ENCODE data around the gene LGALS7B. TPM values are rescaled to one million over a fixed set of nuclear protein-coding genes. Genes with fewer than 3 reads are reported as not detected.
"Not testable (repeated sequence)": the region's sequence is repeated elsewhere in the genome, so short reads cannot be mapped to it uniquely, and the experiment has no call there.

The LGALS7B gene
- total RNA-seq, 1 donor, result not detected

DNA sequence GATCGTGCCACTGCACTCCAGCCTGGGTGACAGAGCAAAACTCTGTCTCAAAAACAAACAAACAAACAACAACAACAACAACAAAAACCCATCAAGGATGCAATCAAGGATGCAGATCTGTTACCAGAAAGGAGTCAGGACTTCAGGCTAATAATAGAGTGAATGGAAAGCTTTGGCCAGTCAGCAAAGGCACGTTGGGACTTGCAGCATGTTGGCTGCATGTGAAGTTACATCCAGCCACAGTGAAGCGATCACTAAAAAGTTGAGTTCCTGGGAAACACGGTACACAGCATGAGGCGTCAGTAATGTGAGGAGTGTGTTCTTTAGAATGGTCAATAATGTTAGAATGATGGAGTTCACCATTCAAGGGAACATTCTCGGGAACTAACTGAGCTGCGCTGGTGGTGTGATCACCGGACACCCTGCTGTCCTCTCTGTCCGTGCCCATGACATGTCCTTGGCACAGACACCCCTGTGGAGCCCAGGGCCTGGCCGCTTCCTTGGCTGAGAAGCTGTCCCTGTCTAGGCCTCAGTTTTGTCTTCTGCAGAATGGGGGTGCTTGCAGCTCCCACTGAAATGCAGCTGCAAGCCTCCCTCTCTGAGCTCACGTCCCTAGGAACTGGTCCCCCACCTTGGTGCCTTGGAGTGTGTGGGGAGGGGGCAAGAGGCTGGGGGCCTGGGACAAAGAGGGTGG lies 2.3 kb upstream of the LGALS7B start:
- TF ChIP-seq CTCF (IDR thresholded peaks at IDR 0.05; ENCODE audit: insufficient read depth, low read depth, low read length), result no peak
- no peak overlapping the region for H3K4me3 ChIP-seq (ENCODE audit: low read depth, low read length)
- no peak for DNase-seq (ENCODE audit: low read depth)

DNA sequence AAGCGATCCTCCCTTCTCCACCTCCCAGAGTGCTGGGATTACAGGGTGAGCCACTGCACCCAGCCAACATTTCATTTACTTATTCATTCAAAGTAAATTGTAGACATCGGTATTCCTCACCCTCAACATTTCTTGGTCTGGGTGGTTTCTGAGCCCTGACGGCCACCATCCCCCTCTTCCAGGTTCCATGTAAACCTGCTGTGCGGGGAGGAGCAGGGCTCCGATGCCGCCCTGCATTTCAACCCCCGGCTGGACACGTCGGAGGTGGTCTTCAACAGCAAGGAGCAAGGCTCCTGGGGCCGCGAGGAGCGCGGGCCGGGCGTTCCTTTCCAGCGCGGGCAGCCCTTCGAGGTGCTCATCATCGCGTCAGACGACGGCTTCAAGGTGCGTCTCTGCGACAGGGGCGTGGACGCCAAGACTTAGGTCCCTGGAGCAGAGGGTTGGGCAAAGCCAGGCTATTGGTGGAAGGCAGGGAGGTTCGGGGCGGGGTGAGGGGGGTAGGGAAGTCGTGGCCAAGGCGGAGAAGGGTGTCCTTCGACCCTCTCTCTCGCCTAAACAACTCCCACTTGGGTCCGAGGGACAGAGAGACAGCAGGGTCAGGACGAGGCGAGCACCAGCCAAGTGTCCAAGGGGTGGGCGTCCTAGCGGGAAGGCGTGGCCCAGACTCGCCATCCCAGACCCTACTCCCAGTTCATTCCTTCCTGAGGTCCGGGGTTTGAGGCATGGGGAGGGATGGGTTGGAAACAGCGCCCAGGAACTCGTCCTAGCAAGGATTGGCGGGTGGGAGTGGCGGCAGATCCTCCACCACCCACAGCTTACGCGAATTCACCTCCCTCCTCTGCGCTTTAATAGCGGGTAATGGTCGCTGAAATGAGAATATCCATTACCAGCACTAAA lies 1.8 kb downstream of the LGALS7B start:
- not testable (repeated sequence) for DNase-seq (ENCODE audit: low read depth); H3K4me3 ChIP-seq (ENCODE audit: low read depth, low read length)

- H3K4me3 ChIP-seq (ENCODE audit: low read depth, low read length); DNase-seq (ENCODE audit: low read depth): not testable (repeated sequence)
These were observed 2.6 kb downstream of the LGALS7B start for GRCh38 chr19:38791451-38792064.

DNA sequence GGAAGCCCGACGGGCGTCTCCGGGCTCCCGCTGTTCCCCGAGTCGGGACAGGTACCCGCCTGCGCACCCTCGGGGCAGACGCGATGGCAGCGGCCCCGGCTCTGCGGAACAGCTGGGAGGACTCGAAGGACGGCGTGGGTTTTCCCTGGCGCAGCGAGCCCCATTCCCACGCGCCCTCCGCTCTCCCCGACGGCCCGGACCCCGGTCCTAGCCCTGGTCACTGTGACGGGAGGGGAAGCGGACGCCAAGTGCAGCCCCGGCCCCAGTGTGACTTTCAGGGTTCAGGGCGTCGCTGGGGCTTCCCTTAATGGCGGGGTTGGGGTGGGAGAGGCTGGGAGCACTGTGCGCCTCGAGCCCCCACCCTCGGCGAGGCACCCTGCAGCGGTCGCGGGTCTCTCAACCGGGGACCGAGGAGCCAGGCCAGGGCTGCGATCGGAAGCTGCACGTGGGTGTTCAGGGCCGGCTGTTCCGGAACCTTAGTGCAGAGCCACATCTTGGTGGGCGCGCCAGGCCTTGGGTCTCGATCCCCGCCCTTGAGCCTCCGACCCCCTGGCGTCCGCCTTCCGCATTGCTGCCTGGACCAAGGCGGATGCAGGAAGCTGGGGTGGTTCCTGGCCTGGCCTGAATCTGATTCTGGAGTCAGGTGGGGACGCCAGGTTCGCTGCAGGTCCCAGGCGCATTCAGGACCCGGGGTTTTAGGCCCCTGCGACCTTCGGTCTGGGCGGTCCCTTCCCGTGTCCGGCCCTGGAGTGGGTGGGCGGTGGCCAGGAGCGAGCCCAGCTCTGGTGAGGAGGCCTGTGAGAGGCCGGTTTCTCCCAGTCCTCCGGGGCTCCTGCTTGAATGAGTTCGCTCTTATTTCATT lies 3.5 kb downstream of the LGALS7B start:
- no peak for DNase-seq (ENCODE audit: low read depth)
- no peak overlapping the region for H3K4me3 ChIP-seq (ENCODE audit: low read depth, low read length)
- TF ChIP-seq CTCF (IDR thresholded peaks at IDR 0.05; ENCODE audit: insufficient read depth, low read depth, low read length), result peak; percentile 7

DNA sequence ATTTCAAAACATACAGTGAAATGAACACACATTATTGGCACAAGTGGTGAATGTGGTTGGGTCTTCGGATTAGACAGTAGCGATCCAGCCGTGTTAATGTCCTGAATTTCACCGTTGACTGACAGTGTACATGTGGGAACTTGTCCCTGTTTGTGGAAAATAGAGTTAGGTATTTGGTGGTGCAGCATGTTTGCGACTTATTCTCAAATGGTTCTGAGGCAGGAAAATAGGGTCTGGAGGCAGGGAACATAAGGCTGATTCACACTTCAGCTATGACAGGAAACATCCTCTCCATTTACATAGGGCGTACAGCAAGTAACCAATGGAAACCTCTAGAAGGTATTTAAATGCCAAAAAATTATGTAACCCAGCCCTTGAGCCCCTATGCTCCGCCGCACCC lies 4.2 kb downstream of the LGALS7B start:
- no peak overlapping the region for H3K4me3 ChIP-seq (ENCODE audit: low read depth, low read length)
- no peak for TF ChIP-seq CTCF (IDR thresholded peaks at IDR 0.05; ENCODE audit: insufficient read depth, low read depth, low read length)
- DNase-seq (ENCODE audit: low read depth), result no peak

DNA sequence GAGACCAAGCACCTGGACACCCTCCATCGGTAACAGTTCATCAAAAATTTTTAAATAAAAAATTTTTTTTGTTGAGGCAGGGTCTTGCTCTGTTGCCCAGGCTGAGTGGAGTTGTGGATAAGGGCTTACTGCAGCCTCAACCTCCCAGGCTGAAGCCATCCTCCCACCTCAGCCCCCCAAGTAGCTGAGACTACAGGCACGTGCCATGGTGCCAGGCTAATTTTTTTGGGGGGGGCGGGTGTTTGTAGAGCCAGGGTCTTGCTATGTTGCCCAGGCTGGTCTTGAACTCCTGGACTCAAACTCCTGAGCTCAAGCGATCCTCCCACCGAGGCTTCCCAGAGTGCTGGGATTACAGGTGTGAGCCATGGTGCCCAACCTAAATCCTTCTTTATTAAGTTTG lies 4.7 kb downstream of the LGALS7B start:
- H3K4me3 ChIP-seq (ENCODE audit: low read depth, low read length), result no peak overlapping the region
- TF ChIP-seq CTCF (IDR thresholded peaks at IDR 0.05; ENCODE audit: insufficient read depth, low read depth, low read length), result no peak
- DNase-seq (ENCODE audit: low read depth), result no peak

DNA sequence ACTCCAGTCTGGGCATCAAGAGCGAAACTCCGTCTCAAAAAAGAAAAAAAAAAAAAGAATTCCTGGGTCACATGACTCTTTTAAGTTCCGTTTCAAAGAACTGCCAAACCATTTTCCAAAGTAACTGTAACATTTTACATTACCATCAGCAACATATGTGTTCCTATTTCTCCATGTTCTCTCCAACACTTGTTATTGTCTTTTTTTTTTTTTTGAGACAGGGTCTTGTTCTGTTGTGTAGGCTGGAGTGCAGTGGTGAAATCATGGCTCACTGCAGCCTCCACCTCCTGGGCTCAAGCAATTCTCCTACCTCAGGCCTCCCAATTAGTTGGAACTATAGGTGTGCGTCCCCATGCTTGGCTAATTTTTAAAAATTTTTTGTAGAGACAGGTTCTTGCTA lies 6.5 kb downstream of the LGALS7B start:
- no peak for DNase-seq (ENCODE audit: low read depth)
- no peak for TF ChIP-seq CTCF (IDR thresholded peaks at IDR 0.05; ENCODE audit: insufficient read depth, low read depth, low read length)
- no peak overlapping the region for H3K4me3 ChIP-seq (ENCODE audit: low read depth, low read length)
